Measurements from ENCODE around the gene MYO1G.

Gene MYO1G

DNA sequence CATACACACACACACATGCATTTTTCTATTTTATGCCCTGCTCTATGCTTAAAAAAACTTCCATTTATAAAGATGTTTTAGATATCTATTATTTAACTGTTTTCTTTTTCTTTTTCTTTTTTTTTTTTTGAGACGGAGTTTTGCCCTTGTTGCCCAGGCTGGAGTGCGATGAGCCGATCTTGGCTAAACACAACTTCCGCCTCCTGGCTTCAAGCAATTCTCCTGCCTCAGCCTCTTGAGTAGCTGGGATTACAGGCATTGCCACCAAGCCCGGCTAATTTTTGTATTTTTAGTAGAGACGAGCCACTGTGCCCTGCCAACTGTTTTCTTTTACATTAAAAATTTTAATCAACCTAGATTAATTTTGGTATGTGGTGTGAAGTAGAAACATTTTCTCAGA lies 47.9 kb downstream of the MYO1G start:
- no peak for DNase-seq

DNA sequence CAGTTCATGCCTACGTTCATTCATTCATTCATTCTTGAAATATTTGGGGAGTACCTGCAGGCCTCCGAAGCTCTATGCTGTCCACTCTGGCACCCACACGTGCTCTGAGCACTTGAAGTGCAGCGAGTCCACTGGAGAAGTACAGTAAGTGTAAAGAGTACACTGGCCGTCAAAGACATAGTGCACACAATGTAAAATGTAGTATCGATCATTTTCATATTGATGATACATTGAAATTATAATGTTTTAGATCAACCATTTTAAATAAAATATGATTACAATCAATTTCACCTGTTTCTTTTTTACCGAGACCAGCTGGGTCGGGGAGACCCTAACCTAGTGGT lies 56.5 kb downstream of the MYO1G start:
- DNase-seq = no peak

- peak; percentile 95 to 99 (median 96) for DNase-seq
These were observed 57.0 kb downstream of the MYO1G start for GRCh38 chr7:44921607-44922350.

GRCh38 chr7:44920119-44920518 lies 58.7 kb downstream of the MYO1G start:
- DNase-seq = no peak

DNA sequence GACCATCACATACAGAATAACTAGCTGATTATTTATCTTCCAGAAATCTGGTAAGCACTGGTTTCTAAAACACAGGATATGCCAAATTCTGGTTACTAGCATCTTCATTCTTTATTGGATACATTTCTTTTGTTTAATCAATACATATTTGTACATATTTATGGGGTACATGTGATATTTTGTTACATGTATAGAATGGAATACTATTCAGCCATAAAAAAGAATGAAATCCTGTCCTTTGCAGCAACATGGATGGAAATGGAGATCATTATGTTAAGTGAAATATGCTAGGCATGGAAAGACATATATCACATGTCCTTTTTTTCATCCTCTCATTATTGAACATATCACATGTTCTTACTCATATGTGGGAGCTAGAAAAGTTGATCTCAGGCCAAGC lies 60.8 kb downstream of the MYO1G start:
- DNase-seq = no peak

DNA sequence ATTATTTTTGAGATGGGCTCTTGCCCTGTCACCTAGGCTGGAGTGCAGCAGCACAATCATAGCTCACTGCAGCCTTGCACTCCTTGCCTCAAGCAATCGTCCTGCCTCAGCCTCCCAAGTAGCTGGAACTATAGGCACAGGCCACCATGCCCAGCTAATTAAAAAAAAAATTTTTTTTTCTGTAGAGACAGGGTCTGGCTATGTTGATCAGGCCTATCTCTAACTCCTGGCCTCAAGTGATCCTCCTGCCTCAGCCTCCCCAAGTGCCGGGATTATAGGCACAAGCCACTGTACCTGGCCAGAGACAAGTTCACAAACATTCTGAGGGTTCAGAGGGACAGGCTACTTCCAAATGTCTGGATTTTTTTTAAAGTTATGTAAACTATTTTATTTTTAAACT lies 61.4 kb downstream of the MYO1G start:
- no peak for DNase-seq

- DNase-seq = peak in 2 of 4 experiments; percentile 5 to 38
These were observed 63.7 kb downstream of the MYO1G start for GRCh38 chr7:44914992-44915607.

DNA sequence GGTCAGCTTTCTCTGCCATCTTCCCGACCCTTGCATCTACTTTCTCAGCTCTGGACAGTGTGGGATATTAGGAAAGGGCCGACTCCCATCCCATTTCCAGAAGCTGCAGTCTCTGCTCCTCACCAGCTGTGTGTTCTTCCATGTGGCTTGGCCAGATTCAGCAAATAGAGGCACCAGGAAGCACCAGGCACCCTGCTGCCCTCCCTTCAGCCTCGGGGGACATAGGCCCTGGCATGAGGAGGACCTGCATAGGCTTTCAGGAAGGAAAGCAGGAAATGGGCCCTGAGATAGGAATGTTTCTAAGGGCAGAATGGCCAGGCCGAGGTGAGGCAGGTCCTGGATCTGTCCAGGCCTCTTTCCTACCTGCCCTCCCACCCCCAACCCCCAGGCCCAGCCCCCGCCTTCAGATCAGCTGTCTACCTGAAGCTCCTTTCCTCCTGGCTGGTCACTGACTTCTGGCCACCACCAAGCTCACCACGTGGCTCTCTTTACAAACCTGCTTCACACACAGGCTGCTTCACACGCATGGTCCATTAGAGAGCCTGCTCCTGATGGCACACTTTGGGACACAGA lies 66.0 kb downstream of the MYO1G start:
- no peak for DNase-seq
